ENCODE data around the gene NEDD4L.

The NEDD4L gene

GRCh38 chr18:58235001-58235436 lies 191.0 kb downstream of the NEDD4L start:
- Histone ChIP-seq H3K4me3 (ENCODE audit: insufficient read length, low read depth) (no peak overlapping the region), H3K4me1 (ENCODE audit: insufficient read depth, insufficient read length) (no peaks in the 10 kb centered on the region), H3K36me3 (ENCODE audit: insufficient read depth, insufficient read length, low read length) (no peaks in the 10 kb centered on the region), H3K9ac (ENCODE audit: insufficient read length, low read depth) (no peak overlapping the region), H3K27me3 (ENCODE audit: insufficient read depth, insufficient read length) (no peaks in the 10 kb centered on the region), H3K9me3 (ENCODE audit: insufficient read depth, low read length) (no peaks in the 10 kb centered on the region)
- TF ChIP-seq YY1 (IDR thresholded peaks at IDR 0.05; ENCODE audit: insufficient read depth, insufficient read length): no peak
- TF ChIP-seq SUZ12 (IDR thresholded peaks at IDR 0.05; ENCODE audit: extremely low read depth, insufficient read depth, insufficient read length): no peak
- no peak for TF ChIP-seq ZNF274 (IDR thresholded peaks at IDR 0.05; ENCODE audit: low read depth, low read length)
- DNase-seq (ENCODE audit: low read depth, low spot score): no peak

DNA sequence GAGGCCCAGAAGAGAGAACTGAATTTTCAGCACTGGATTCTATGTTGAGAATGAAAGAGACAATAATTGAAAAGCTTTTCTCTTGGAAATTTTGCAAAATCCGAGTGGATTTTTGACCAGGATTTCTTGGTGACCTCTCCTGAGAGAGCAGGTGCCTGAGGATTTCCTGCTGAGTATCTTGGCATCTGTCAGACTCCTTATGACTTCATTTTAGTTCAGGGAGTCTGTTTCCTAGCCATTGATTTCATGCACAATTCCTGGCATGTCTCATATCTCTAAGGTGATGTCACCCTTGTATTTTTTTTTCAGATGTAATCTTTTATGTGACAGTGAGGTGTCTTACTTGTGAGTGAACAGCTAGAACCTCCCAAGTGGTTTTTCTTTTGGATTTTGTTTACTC lies 195.9 kb downstream of the NEDD4L start:
- H3K4me3 ChIP-seq (ENCODE audit: insufficient read length, low read depth): no peak overlapping the region
- no peaks in the 10 kb centered on the region for H3K9me3 ChIP-seq (ENCODE audit: insufficient read depth, low read length)
- no peaks in the 10 kb centered on the region for H3K4me1 ChIP-seq (ENCODE audit: insufficient read depth, insufficient read length)
- H3K36me3 ChIP-seq (ENCODE audit: insufficient read depth, insufficient read length, low read length): peaks cover 4% of the 10 kb centered on the region
- DNase-seq (ENCODE audit: low read depth, low spot score): no peak
- no peak for TF ChIP-seq YY1 (IDR thresholded peaks at IDR 0.05; ENCODE audit: insufficient read depth, insufficient read length)
- no peak for TF ChIP-seq ZNF274 (IDR thresholded peaks at IDR 0.05; ENCODE audit: low read depth, low read length)
- no peak overlapping the region for H3K9ac ChIP-seq (ENCODE audit: insufficient read length, low read depth)
- H3K27me3 ChIP-seq (ENCODE audit: insufficient read depth, insufficient read length): no peaks in the 10 kb centered on the region

DNA sequence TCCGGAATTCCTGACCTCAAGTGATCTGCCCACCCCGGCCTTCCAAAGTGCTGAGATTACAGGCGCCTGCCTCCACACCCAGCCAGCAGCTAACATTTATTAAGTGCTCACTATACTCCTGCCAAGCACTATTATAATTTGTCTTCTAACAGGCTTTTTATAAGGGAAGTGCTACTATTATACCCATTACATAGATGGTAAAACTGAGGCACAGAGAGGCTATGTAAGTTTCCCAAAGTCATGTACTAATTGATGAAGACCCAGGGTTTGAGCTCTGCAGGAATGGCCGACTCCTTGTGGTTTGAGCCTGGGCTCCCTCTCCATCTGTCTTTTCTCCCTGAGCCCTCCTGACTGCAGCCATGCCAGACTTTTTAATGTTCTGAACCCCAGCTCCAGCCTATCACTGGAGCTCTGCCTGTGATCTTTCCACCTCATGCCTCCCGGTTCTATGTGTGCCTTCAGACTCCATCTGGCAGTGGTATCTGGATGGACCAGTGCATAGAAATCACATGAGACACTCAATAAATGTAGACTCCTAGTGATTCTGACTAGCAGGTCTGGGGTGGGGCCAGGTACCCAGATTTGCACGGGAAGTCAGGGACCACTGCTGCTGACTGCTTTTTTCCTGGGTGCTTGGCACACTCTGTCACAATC lies 197.1 kb downstream of the NEDD4L start:
- H3K9me3 ChIP-seq (ENCODE audit: insufficient read depth, low read length): no peaks in the 10 kb centered on the region
- peaks cover 4% of the 10 kb centered on the region for H3K36me3 ChIP-seq (ENCODE audit: insufficient read depth, insufficient read length, low read length)
- H3K9ac ChIP-seq (ENCODE audit: insufficient read length, low read depth): no peak overlapping the region
- no peaks in the 10 kb centered on the region for H3K27me3 ChIP-seq (ENCODE audit: insufficient read depth, insufficient read length)
- no peak for TF ChIP-seq ZNF274 (IDR thresholded peaks at IDR 0.05; ENCODE audit: low read depth, low read length)
- TF ChIP-seq SUZ12 (IDR thresholded peaks at IDR 0.05; ENCODE audit: extremely low read depth, insufficient read depth, insufficient read length): no peak
- no peak for TF ChIP-seq YY1 (IDR thresholded peaks at IDR 0.05; ENCODE audit: insufficient read depth, insufficient read length)
- no peak overlapping the region for H3K4me3 ChIP-seq (ENCODE audit: insufficient read length, low read depth)
- no peaks in the 10 kb centered on the region for H3K4me1 ChIP-seq (ENCODE audit: insufficient read depth, insufficient read length)
- DNase-seq (ENCODE audit: low read depth, low spot score): no peak

DNA sequence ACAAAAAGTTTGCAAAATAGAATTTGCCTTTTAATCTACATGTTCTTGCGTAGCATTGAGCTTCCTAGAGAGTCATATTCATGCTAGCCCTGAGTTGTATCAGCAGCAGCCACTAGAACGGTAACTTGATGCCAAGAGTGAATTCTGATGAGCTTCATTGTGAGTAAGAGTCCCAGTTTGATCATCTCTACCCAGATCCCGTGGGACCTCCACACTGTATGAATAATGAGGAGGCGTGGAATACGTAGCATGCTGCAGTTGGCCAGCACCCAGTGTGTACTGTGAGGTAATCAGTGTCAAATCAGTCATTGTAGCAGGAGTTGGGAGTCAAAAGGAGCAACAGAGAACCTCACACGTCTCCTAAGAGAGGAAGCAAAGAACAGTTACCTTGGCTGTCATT lies 197.9 kb downstream of the NEDD4L start:
- no peaks in the 10 kb centered on the region for H3K4me1 ChIP-seq (ENCODE audit: insufficient read depth, insufficient read length)
- peaks cover 4% of the 10 kb centered on the region for H3K36me3 ChIP-seq (ENCODE audit: insufficient read depth, insufficient read length, low read length)
- H3K9me3 ChIP-seq (ENCODE audit: insufficient read depth, low read length): no peaks in the 10 kb centered on the region
- H3K27me3 ChIP-seq (ENCODE audit: insufficient read depth, insufficient read length): no peaks in the 10 kb centered on the region
- no peak for DNase-seq (ENCODE audit: low read depth, low spot score)
- no peak overlapping the region for H3K9ac ChIP-seq (ENCODE audit: insufficient read length, low read depth)
- TF ChIP-seq YY1 (IDR thresholded peaks at IDR 0.05; ENCODE audit: insufficient read depth, insufficient read length): no peak
- TF ChIP-seq SUZ12 (IDR thresholded peaks at IDR 0.05; ENCODE audit: extremely low read depth, insufficient read depth, insufficient read length): no peak
- TF ChIP-seq ZNF274 (IDR thresholded peaks at IDR 0.05; ENCODE audit: low read depth, low read length): no peak
- no peak overlapping the region for H3K4me3 ChIP-seq (ENCODE audit: insufficient read length, low read depth)

DNA sequence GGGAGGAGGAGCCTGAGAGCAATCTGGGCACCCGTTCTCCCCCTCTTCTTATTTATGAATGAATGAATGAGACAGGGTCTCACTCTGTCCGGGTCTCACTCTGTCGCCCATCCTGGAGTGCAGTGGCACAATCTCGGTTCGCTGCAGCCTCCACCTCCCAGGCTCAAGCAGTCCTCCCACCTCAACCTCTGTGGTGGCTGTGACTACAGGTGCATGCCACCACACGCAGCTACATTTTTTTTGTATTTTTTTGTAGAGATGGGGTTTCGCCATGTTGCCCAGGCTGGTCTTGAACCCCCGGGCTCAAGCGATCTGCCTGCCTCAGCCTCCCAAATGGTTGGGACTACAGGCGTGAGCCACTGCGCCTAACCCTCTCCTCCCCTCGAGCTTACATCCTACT lies 198.4 kb downstream of the NEDD4L start:
- Histone ChIP-seq H3K36me3 (ENCODE audit: insufficient read depth, insufficient read length, low read length) (peaks cover 4% of the 10 kb centered on the region), H3K4me3 (ENCODE audit: insufficient read length, low read depth) (no peak overlapping the region), H3K4me1 (ENCODE audit: insufficient read depth, insufficient read length) (peaks cover 2% of the 10 kb centered on the region), H3K9ac (ENCODE audit: insufficient read length, low read depth) (no peak overlapping the region), H3K27me3 (ENCODE audit: insufficient read depth, insufficient read length) (no peaks in the 10 kb centered on the region), H3K9me3 (ENCODE audit: insufficient read depth, low read length) (no peaks in the 10 kb centered on the region)
- TF ChIP-seq YY1 (IDR thresholded peaks at IDR 0.05; ENCODE audit: insufficient read depth, insufficient read length) (no peak), SUZ12 (IDR thresholded peaks at IDR 0.05; ENCODE audit: extremely low read depth, insufficient read depth, insufficient read length) (no peak), ZNF274 (IDR thresholded peaks at IDR 0.05; ENCODE audit: low read depth, low read length) (no peak)
- no peak for DNase-seq (ENCODE audit: low read depth, low spot score)

DNA sequence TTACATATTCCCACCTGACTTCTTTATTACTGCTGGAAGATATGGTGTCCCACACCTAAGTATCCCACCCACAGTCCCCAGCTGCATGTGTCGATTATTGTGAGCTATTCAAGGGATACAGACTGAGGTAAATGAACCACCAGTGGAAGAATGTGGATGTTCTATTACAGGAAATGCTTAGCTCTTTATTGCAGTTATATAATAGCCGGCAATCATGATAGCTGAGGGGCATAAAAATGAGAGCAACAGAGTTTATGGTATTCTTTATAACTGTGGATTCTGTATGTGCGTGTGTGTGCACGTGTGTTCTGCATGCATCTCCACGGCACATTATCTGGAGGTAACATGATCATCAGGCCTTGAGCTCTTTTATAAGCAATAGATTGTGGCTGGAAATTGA lies 198.9 kb downstream of the NEDD4L start:
- Histone ChIP-seq H3K9me3 (ENCODE audit: insufficient read depth, low read length) (no peaks in the 10 kb centered on the region), H3K4me3 (ENCODE audit: insufficient read length, low read depth) (no peak overlapping the region), H3K27me3 (ENCODE audit: insufficient read depth, insufficient read length) (no peaks in the 10 kb centered on the region), H3K4me1 (ENCODE audit: insufficient read depth, insufficient read length) (peaks cover 4% of the 10 kb centered on the region), H3K9ac (ENCODE audit: insufficient read length, low read depth) (no peak overlapping the region), H3K36me3 (ENCODE audit: insufficient read depth, insufficient read length, low read length) (peaks cover 4% of the 10 kb centered on the region)
- no peak for DNase-seq (ENCODE audit: low read depth, low spot score)
- TF ChIP-seq SUZ12 (IDR thresholded peaks at IDR 0.05; ENCODE audit: extremely low read depth, insufficient read depth, insufficient read length) (no peak), YY1 (IDR thresholded peaks at IDR 0.05; ENCODE audit: insufficient read depth, insufficient read length) (no peak), ZNF274 (IDR thresholded peaks at IDR 0.05; ENCODE audit: low read depth, low read length) (no peak)

DNA sequence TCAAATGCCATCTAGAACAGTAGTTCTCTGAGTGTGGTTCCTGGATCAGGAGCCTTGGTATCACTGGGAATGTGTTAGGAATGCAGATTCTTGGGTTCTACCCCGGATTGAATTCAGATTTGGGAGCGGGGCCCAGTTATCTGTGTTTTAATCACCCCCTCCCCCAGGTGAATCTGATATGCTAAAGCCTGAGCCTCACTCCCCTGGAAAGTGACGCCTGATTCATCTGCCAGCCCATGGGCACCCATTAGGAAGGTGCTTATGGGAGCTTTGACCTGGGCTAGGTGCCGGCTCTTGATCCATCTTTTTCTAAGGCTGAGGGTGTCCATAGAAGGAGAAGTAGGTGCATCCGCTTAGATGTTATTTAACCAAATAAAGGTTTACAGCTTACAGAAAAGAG lies 199.4 kb downstream of the NEDD4L start:
- H3K36me3 ChIP-seq (ENCODE audit: insufficient read depth, insufficient read length, low read length): peaks cover 4% of the 10 kb centered on the region
- no peak overlapping the region for H3K4me3 ChIP-seq (ENCODE audit: insufficient read length, low read depth)
- TF ChIP-seq ZNF274 (IDR thresholded peaks at IDR 0.05; ENCODE audit: low read depth, low read length) (no peak), YY1 (IDR thresholded peaks at IDR 0.05; ENCODE audit: insufficient read depth, insufficient read length) (no peak), SUZ12 (IDR thresholded peaks at IDR 0.05; ENCODE audit: extremely low read depth, insufficient read depth, insufficient read length) (no peak)
- no peaks in the 10 kb centered on the region for H3K9me3 ChIP-seq (ENCODE audit: insufficient read depth, low read length)
- no peaks in the 10 kb centered on the region for H3K27me3 ChIP-seq (ENCODE audit: insufficient read depth, insufficient read length)
- H3K4me1 ChIP-seq (ENCODE audit: insufficient read depth, insufficient read length): peaks cover 4% of the 10 kb centered on the region
- DNase-seq (ENCODE audit: low read depth, low spot score): no peak
- H3K9ac ChIP-seq (ENCODE audit: insufficient read length, low read depth): no peak overlapping the region

Measured in NT2/D1 (cell line).